NT2/D1 (cell line): ENCODE data around the gene NPDC1.

ENCODE experiments used
- SUZ12 ChIP-seq: IDR thresholded peaks from 2 replicates; pipeline ENCODE4 v1.6.1; 2011; ENCODE audit not compliant: insufficient read length, insufficient read depth; ENCODE audit errors: extremely low read depth
- YY1 ChIP-seq: IDR thresholded peaks from 2 replicates; pipeline ENCODE4 v1.6.1; 2011; ENCODE audit not compliant: insufficient read length, insufficient read depth

GRCh38 chr9:137023583-137023991 lies 22.4 kb downstream of the NPDC1 start:
- TF ChIP-seq YY1, result no peak
- TF ChIP-seq SUZ12, result no peak
